Suprapubic skin (tissue), 3 donors: ENCODE results near the gene NR2E3.

Source experiments
- POLR2A ChIP-seq, 2 donors: fragments of 450-650 bp; IDR thresholded peaks; one replicate each; pipeline ENCODE4 v1.6.1; 2017; ENCODE audit warnings: antibody characterized with exemption in 2 of 2, mild to moderate bottlenecking in 2 of 2, moderate library complexity in 2 of 2
- TF ChIP-seq, protein P1 (sequence below), 2 donors: fragments of 200-600 bp in 1 of 2; fragments of 450-650 bp in 1 of 2; sonication (generic) in 1 of 2; IDR thresholded peaks; one replicate each; pipeline ENCODE4 v1.5.1; 2016 to 2019; ENCODE audit warnings: antibody characterized with exemption in 2 of 2, mild to moderate bottlenecking in 1 of 2, moderate library complexity in 1 of 2

DNA sequence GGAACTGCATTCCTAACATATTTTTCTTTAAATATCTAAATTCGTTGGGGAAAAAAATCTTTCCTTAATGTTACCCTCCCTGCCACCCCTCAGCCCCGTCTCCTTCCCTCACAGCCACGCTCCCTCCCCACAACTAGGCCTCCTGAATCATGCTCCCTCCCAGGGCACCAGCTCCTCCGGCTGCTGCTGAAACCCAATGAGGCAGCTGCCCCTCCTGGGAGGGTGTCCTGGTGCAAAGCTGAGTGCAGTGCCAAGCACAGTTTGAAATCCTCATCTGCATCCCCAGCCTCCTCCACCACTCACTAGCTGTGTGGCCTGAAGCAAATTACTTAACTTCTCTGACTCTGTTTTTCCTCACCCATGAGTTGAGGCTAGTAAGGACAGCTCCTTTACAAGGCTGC is 2.7 kb upstream of the NR2E3 start:
- TF ChIP-seq, protein P1, sequence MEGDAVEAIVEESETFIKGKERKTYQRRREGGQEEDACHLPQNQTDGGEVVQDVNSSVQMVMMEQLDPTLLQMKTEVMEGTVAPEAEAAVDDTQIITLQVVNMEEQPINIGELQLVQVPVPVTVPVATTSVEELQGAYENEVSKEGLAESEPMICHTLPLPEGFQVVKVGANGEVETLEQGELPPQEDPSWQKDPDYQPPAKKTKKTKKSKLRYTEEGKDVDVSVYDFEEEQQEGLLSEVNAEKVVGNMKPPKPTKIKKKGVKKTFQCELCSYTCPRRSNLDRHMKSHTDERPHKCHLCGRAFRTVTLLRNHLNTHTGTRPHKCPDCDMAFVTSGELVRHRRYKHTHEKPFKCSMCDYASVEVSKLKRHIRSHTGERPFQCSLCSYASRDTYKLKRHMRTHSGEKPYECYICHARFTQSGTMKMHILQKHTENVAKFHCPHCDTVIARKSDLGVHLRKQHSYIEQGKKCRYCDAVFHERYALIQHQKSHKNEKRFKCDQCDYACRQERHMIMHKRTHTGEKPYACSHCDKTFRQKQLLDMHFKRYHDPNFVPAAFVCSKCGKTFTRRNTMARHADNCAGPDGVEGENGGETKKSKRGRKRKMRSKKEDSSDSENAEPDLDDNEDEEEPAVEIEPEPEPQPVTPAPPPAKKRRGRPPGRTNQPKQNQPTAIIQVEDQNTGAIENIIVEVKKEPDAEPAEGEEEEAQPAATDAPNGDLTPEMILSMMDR (IDR thresholded peaks at IDR 0.05), result no peak
- TF ChIP-seq POLR2A (IDR thresholded peaks at IDR 0.05), result no peak
